ENCODE data around the gene P2RY1. TPM values are rescaled to one million over a fixed set of nuclear protein-coding genes. Genes with fewer than 3 reads are reported as not detected.
A peak's percentile ranks its signal among the peaks of the same experiment; 100 is the strongest.

Gene P2RY1
- total and polyA plus RNA-seq, 4 donors: 3.3 to 20.2 (median 10.4) TPM

- Histone ChIP-seq H3K9me3 (ENCODE audit: control insufficient read depth in 4 of 4, insufficient read depth in 3 of 4, low read length in 3 of 4) (peaks cover 0 to 2% (median 0%) of the 10 kb centered on the region in 4 donors), H3K27me3 (ENCODE audit: control insufficient read depth in 3 of 3, insufficient read depth in 3 of 3, low read length in 2 of 3) (no peaks in the 10 kb centered on the region), H3K9ac (ENCODE audit: insufficient read depth in 1 of 2, low read length in 2 of 2) (no peak overlapping the region), H3K4me3 (no peak overlapping the region), H3K4me1 (ENCODE audit: control insufficient read depth in 5 of 5, insufficient read depth in 5 of 5, low read length in 5 of 5) (no peaks in the 10 kb centered on the region), H3K27ac (ENCODE audit: low read depth in 1 of 2, low read length in 1 of 2) (peak overlapping the region in 1 of 2 donors; percentile 26), H3K36me3 (ENCODE audit: control insufficient read depth in 4 of 4, insufficient read depth in 4 of 4, low read length in 4 of 4) (no peaks in the 10 kb centered on the region)
- ATAC-seq (ENCODE audit: insufficient read depth, low FRiP score) (no peak), DNase-seq (peak in 1 of 3 donors; percentile 11)
- no peak for TF ChIP-seq CTCF (IDR thresholded peaks at IDR 0.05; ENCODE audit: control extremely low read depth, extremely low read depth)
- 58 to 71% methylated on average over 4 of the region's 4 CpGs for WGBS, 2 donors
These were observed 23.4 kb downstream of the P2RY1 start for GRCh38 chr3:152858170-152858800.

- ATAC-seq (ENCODE audit: insufficient read depth, low FRiP score): no peak
- no peaks in the 10 kb centered on the region for H3K27me3 ChIP-seq (ENCODE audit: control insufficient read depth in 3 of 3, insufficient read depth in 3 of 3, low read length in 2 of 3)
- no peak for DNase-seq
- no peaks in the 10 kb centered on the region for H3K36me3 ChIP-seq (ENCODE audit: control insufficient read depth in 4 of 4, insufficient read depth in 4 of 4, low read length in 4 of 4)
- 93 to 100% methylated on average over 1 of the region's 1 CpG for WGBS, 2 donors
- H3K27ac ChIP-seq (ENCODE audit: low read depth in 1 of 2, low read length in 1 of 2): no peak overlapping the region
- H3K4me3 ChIP-seq: no peak overlapping the region
- H3K9me3 ChIP-seq (ENCODE audit: control insufficient read depth in 4 of 4, insufficient read depth in 3 of 4, low read length in 3 of 4): peaks cover 0 to 2% (median 0%) of the 10 kb centered on the region in 4 donors
- H3K9ac ChIP-seq (ENCODE audit: insufficient read depth in 1 of 2, low read length in 2 of 2): no peak overlapping the region
- no peaks in the 10 kb centered on the region for H3K4me1 ChIP-seq (ENCODE audit: control insufficient read depth in 5 of 5, insufficient read depth in 5 of 5, low read length in 5 of 5)
- no peak for TF ChIP-seq CTCF (IDR thresholded peaks at IDR 0.05; ENCODE audit: control extremely low read depth, extremely low read depth)
These were observed 25.8 kb downstream of the P2RY1 start for GRCh38 chr3:152860736-152861135.

- Histone ChIP-seq H3K9me3 (ENCODE audit: control insufficient read depth in 4 of 4, insufficient read depth in 3 of 4, low read length in 3 of 4) (no peaks in the 10 kb centered on the region), H3K27me3 (ENCODE audit: control insufficient read depth in 3 of 3, insufficient read depth in 3 of 3, low read length in 2 of 3) (no peaks in the 10 kb centered on the region), H3K36me3 (ENCODE audit: control insufficient read depth in 4 of 4, insufficient read depth in 4 of 4, low read length in 4 of 4) (no peaks in the 10 kb centered on the region), H3K9ac (ENCODE audit: insufficient read depth in 1 of 2, low read length in 2 of 2) (no peak overlapping the region), H3K4me1 (ENCODE audit: control insufficient read depth in 5 of 5, insufficient read depth in 5 of 5, low read length in 5 of 5) (no peaks in the 10 kb centered on the region), H3K4me3 (no peak overlapping the region), H3K27ac (ENCODE audit: low read depth in 1 of 2, low read length in 1 of 2) (no peak overlapping the region)
- TF ChIP-seq CTCF (IDR thresholded peaks at IDR 0.05; ENCODE audit: control extremely low read depth, extremely low read depth): no peak
- no peak for ATAC-seq (ENCODE audit: insufficient read depth, low FRiP score)
- no peak for DNase-seq
These were observed 30.8 kb downstream of the P2RY1 start for GRCh38 chr3:152865668-152866245.
